Right cardiac atrium (tissue), 5 donors: ENCODE results near the gene ERICH3. TPM values are rescaled to one million over a fixed set of nuclear protein-coding genes. Genes with fewer than 3 reads are reported as not detected.

Source experiments
- ATAC-seq, 2 donors: fragments of 200-7000 bp; cut with Tn5 transposase; one replicate each; pipeline versions ENCODE4 v1.8.0 to v1.9.1; 2020; ENCODE audit warnings: moderate library complexity in 2 of 2, mild to moderate bottlenecking in 1 of 2
- DNase-seq, 3 donors: peaks; one replicate each; pipeline ENCODE4 v3.0.0-alpha.2; 2020
- H3K27ac ChIP-seq: one replicate; pipeline ENCODE4 v1.5.1; 2013; ENCODE audit warnings: mild to moderate bottlenecking, low read length, control low read depth, moderate library complexity
- H3K27me3 ChIP-seq: one replicate; pipeline ENCODE4 v1.6.1; 2013; ENCODE audit not compliant: control insufficient read depth, insufficient read depth
- H3K4me1 ChIP-seq: one replicate; pipeline ENCODE4 v1.6.1; 2013; ENCODE audit warnings: low read length; ENCODE audit not compliant: control insufficient read depth, insufficient read depth
- H3K4me3 ChIP-seq: one replicate; pipeline ENCODE4 v1.5.1; 2013; ENCODE audit warnings: low read length, control low read depth
- H3K9me3 ChIP-seq: one replicate; pipeline ENCODE4 v1.6.1; 2013; ENCODE audit warnings: low read length; ENCODE audit not compliant: control insufficient read depth
- WGBS: extraction: QIAGEN DNeasy Blood & Tissue Kit; methylation state at CpG from one replicate; pipeline ENCODE4 v1.1.7; 2013; 5-methylcytosine and 5-hydroxymethylcytosine counted together
- intact Hi-C, 4 donors: fragments of 100-400 bp; cut with DNase I; formaldehyde crosslinking; loops; one replicate each; pipeline versions ENCODE4 v1.11.0 to v1.14.0; 2022 to 2023
- long read RNA-seq, 4 donors: library from polyadenylated mRNA; unstranded; transcript quantifications; one replicate each; pipeline ENCODE4 v2.0.0, GENCODE V29; 2020 to 2021
- polyA plus RNA-seq: library from polyadenylated mRNA; stranded (reverse); fragments of 200-250 nt; gene quantifications from one replicate; pipeline ENCODE4 v1.2.3, GENCODE V29; 2013
- total RNA-seq, 4 donors: library from RNA; stranded (reverse); fragmentation: NEBNext Ultra II Directional; extraction: Animal tissue kit (Norgen Biotek cat#: 25700); gene quantifications; one replicate each; pipeline ENCODE4 v1.2.1, GENCODE V29; 2021
- donor health status: healthy with polysubstance abuse.
- donor health status: DM: no; HTN: yes; CAD: no.
- donor health status: DM: no; HTN: no; CAD: no.
- donor health status: DM: no; HTN: yes; CAD: no; lungs with severe emphysema.
- donor health status: DM: yes; HTN: yes; CAD: no.

The ERICH3 gene
- total RNA-seq = not detected
- polyA plus RNA-seq = 0.07 TPM
- long read RNA-seq, donor 1 = 0 reads
- long read RNA-seq, donor 2 = 0 reads
- long read RNA-seq, donor 3 = 0 reads
- long read RNA-seq, donor 4 = 0 reads

- no peaks in the 10 kb centered on the region for H3K4me1 ChIP-seq
- peak within 1 kb of the TSS; percentile 37 for H3K4me3 ChIP-seq
- ATAC-seq (peak; percentile 33 to 36), DNase-seq (peak in 2 of 3 donors; percentile 44 to 46)
- no peaks in the 10 kb centered on the region for H3K9me3 ChIP-seq
- WGBS = 3% methylated on average over 44 of the region's 44 CpGs
- H3K27ac ChIP-seq = no peak within 1 kb of the TSS
- no peaks in the 10 kb centered on the region for H3K27me3 ChIP-seq
- intact Hi-C loops = no loop called here
Measured at GRCh38 chr1:74673351-74674111, at the start of gene ERICH3. ERICH3 (minus strand) TSS chr1:74673792; CDS start chr1:74673519, 273 bp downstream.

DNA sequence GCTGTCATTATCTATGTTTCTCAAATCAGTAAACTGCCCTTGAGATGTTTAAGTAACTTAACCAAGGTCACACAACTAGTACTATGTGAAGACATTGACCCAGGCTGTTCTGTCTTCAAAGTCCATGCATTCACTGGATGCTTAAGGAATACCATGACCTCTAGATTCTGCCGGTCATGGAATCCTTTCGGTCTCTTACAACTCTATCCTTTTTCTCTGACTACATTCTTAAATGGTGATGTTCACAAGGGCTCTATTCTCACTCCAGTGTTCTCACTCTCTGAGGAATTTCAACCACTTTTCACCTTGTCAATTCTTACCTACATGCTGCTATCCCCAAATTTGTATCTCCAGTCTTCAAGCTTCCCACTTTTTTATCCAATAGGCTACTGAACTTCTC is 44.0 kb upstream of the ERICH3 start:
- intact Hi-C loops = no loop called here

DNA sequence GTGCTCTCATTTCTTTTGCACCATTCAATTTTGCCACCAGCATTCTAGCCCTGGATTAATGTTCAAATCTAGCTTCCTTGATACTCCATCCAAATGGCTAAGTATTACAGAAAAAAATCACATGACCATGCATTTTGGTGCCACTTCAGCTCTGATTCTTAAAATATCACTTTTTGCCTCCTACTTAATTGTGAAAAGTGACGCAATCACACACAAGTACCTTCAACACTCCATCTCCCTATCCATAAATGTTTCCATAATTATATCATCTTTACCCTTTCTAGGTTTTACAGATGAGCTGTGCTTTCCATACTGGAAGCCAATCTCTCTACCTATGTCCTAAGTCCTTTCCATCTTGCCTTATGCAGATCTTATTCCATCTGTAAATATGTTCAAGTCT is 43.2 kb upstream of the ERICH3 start:
- WGBS = 95% methylated on average over 1 of the region's 1 CpG
- H3K27ac ChIP-seq = no peak overlapping the region
- peaks cover 3% of the 10 kb centered on the region for H3K4me1 ChIP-seq
- H3K9me3 ChIP-seq = no peaks in the 10 kb centered on the region
- ATAC-seq = no peak
- intact Hi-C loops = no loop called here
- DNase-seq = no peak
- H3K4me3 ChIP-seq = no peak overlapping the region
- H3K27me3 ChIP-seq = no peaks in the 10 kb centered on the region

More for the DNA sequence above, 44.0 kb upstream of the ERICH3 start:
- DNase-seq = no peak
- Histone ChIP-seq H3K4me3 (no peak overlapping the region), H3K27me3 (no peaks in the 10 kb centered on the region), H3K27ac (no peak overlapping the region), H3K9me3 (no peaks in the 10 kb centered on the region), H3K4me1 (peaks cover 3% of the 10 kb centered on the region)
- 93% methylated on average over 2 of the region's 2 CpGs for WGBS
- no peak for ATAC-seq

- ATAC-seq (no peak), DNase-seq (no peak)
- H3K27me3 ChIP-seq = no peaks in the 10 kb centered on the region
- no peak overlapping the region for H3K27ac ChIP-seq
- WGBS = 93% methylated on average over 6 of the region's 6 CpGs
- intact Hi-C loops = no loop called here
- H3K9me3 ChIP-seq = no peaks in the 10 kb centered on the region
- H3K4me1 ChIP-seq = peaks cover 3% of the 10 kb centered on the region
- no peak overlapping the region for H3K4me3 ChIP-seq
Measured at GRCh38 chr1:74715806-74716205, 42.2 kb upstream of the ERICH3 start.

DNA sequence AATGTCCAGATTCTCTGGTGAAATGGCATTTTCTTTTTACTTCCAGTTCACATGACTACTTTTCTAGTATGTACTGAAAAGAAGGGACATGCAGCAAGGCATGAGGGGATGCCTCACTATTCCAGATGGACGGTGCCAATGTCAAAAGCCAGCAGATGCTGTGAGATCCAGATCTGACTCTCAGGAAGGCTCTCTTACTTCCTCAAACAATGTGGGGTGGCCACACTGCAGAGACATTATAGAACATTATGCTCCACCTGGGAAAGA is 41.6 kb upstream of the ERICH3 start:
- H3K4me1 ChIP-seq = peaks cover 3% of the 10 kb centered on the region
- WGBS = 90% methylated on average over 1 of the region's 1 CpG
- H3K4me3 ChIP-seq = no peak overlapping the region
- no peak overlapping the region for H3K27ac ChIP-seq
- H3K9me3 ChIP-seq = no peaks in the 10 kb centered on the region
- intact Hi-C loops = no loop called here
- DNase-seq (no peak), ATAC-seq (no peak)
- no peaks in the 10 kb centered on the region for H3K27me3 ChIP-seq

GRCh38 chr1:74714429-74715235 is 41.0 kb upstream of the ERICH3 start:
- DNase-seq (no peak), ATAC-seq (no peak)
- intact Hi-C loops = no loop called here
- 78% methylated on average over 1 of the region's 1 CpG for WGBS
- Histone ChIP-seq H3K4me3 (no peak overlapping the region), H3K9me3 (no peaks in the 10 kb centered on the region), H3K4me1 (peaks cover 3% of the 10 kb centered on the region), H3K27me3 (no peaks in the 10 kb centered on the region), H3K27ac (no peak overlapping the region)

- H3K4me1 ChIP-seq = peaks cover 3% of the 10 kb centered on the region
- H3K4me3 ChIP-seq = no peak overlapping the region
- intact Hi-C loops = no loop called here
- no peak for DNase-seq
- no peak for ATAC-seq
- no peaks in the 10 kb centered on the region for H3K27me3 ChIP-seq
- 71% methylated on average over 3 of the region's 3 CpGs for WGBS
- no peaks in the 10 kb centered on the region for H3K9me3 ChIP-seq
- H3K27ac ChIP-seq = no peak overlapping the region
Measured at GRCh38 chr1:74713849-74714248, 40.3 kb upstream of the ERICH3 start.

DNA sequence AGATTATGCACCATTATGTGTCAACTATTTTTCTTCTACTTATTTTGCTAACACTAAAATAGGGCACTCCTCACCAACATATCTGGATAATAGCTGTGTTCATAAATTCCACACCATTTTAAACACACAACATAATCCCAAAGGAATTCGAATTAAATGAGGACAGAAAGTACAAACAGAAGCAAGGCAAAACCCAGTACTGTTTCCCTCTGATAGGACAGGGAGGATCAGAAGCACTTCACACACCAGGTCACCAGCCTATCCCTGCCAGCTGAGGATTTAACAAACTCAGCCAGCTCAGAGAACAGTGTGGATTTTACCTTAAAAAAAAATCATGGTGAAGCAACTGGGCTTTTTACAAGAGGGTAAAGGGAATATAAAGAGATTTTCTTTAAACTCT is 39.3 kb upstream of the ERICH3 start:
- DNase-seq (no peak), ATAC-seq (peak in 1 of 2 donors; percentile 52)
- Histone ChIP-seq H3K27me3 (no peaks in the 10 kb centered on the region), H3K27ac (no peak overlapping the region), H3K9me3 (no peaks in the 10 kb centered on the region), H3K4me3 (no peak overlapping the region), H3K4me1 (peaks cover 3% of the 10 kb centered on the region)
- WGBS = 53% methylated on average over 1 of the region's 1 CpG
- intact Hi-C loops = no loop called here

DNA sequence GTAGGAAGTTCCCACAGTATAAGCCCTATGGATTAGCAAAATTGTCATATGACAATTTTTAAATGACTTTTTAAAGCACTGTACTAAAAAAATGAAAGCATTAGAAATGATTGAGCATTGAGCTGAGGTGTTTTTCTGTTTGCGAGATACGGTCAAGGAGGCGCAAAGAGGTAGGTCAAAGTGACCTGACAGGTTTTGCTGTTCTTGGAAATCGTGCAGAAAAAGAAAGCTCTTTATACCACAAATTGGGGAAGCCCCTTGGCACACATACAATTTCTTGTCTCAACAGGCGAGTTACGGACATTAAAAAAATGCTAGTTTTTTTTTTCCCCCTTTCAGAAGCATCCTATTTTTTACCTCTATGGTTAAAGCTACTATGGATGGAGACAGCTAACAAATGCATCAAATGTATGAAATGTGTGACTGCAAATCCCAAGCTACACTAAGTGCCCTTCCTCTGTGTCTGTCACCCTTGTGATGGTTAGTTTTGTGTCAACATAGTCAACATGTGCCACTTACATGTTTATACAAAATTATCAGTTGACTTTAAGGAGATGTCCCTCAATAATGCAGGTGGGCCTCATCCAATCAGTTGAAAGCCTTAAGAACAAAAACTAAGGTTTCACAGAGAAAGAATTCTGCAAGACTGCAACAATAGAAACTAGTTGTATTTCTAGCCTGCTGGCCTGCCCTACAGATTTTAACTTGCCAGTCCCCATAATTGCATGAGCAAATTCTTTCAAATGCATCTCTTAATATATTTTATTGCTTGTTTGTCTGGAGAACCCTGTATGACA is 30.0 kb upstream of the ERICH3 start:
- whole genome bisulfite sequencing = 95% methylated on average over 6 of the region's 6 CpGs
- Histone ChIP-seq H3K27me3 (no peaks in the 10 kb centered on the region), H3K4me3 (no peak overlapping the region), H3K27ac (no peak overlapping the region), H3K9me3 (no peaks in the 10 kb centered on the region), H3K4me1 (no peaks in the 10 kb centered on the region)
- no peak for ATAC-seq
- intact Hi-C loops = no loop called here
- no peak for DNase-seq

- ATAC-seq (no peak), DNase-seq (no peak)
- Histone ChIP-seq H3K27ac (no peak overlapping the region), H3K4me1 (no peaks in the 10 kb centered on the region), H3K4me3 (no peak overlapping the region), H3K27me3 (no peaks in the 10 kb centered on the region), H3K9me3 (no peaks in the 10 kb centered on the region)
- intact Hi-C loops = no loop called here
Measured at GRCh38 chr1:74699331-74699730, 25.7 kb upstream of the ERICH3 start.

GRCh38 chr1:74697832-74698231 is 24.2 kb upstream of the ERICH3 start:
- DNase-seq (no peak), ATAC-seq (no peak)
- no peak overlapping the region for H3K4me3 ChIP-seq
- no peaks in the 10 kb centered on the region for H3K27me3 ChIP-seq
- H3K9me3 ChIP-seq = no peaks in the 10 kb centered on the region
- 68% methylated on average over 2 of the region's 2 CpGs for WGBS
- intact Hi-C loops = no loop called here
- H3K27ac ChIP-seq = no peak overlapping the region
- no peaks in the 10 kb centered on the region for H3K4me1 ChIP-seq
